ENCODE results near the gene ADGRV1.
A peak's percentile ranks its signal among the peaks of the same experiment; 100 is the strongest.

The ADGRV1 gene

DNA sequence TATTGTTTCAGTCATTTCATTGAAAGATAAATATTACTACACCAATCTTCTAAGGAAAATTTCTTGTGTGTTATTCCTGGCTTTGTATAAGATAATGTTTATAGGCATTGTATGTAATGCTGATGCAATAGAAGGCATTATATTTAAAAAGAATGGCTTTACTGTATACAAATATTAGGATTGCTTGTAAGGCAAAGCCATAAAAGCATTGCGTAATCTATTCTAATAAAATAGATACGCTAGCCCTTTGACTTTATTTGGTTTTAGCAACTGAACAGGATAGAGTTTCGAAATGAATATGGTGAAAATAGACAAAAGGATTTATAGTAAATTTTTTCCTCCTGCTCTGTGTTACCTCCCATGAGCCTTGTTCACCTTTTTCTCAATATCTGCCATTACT lies 23.7 kb upstream of the ADGRV1 start:
- peak; percentile 64 for TF ChIP-seq CEBPB (IDR thresholded peaks at IDR 0.05)
- no peak for TF ChIP-seq YY1 (IDR thresholded peaks at IDR 0.05; ENCODE audit: low read depth)

DNA sequence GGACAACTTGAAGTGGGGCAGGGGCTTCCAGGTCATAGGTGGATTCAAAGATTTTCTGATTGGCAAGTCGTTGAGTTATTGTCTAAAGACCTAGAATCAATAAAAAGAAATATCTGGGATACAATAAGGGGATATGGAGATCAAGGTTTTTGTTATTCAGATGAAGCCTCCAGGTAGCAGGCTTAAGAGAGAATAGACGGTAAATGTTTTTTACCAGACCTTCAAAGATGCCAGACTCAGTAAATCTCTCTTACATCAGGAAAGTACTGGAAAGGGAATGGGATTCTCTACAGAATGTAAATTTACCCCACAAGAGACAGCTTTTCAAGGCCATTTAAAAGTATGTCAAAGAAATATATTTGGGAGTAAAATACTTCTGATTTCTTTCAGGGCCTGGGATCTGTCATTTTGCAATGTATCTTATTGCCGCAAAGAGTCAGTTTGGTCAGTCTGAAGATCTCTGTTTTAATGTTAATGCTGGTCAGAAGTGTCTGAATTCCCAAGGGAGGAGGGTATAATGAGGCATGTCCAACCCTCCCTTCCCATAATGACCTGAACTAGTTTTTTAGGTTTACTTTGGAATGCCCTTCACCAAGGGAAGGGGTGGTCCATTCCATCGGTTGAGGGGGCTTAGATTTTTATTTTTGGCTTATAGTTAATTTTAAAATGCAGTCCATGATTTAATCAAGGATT lies 15.6 kb upstream of the ADGRV1 start:
- TF ChIP-seq CEBPB (IDR thresholded peaks at IDR 0.05) = no peak
- no peak for TF ChIP-seq TEAD4 (IDR thresholded peaks at IDR 0.05)
- TF ChIP-seq, protein P1, sequence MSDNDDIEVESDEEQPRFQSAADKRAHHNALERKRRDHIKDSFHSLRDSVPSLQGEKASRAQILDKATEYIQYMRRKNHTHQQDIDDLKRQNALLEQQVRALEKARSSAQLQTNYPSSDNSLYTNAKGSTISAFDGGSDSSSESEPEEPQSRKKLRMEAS (IDR thresholded peaks at IDR 0.05) = no peak
- TF ChIP-seq RAD21 (IDR thresholded peaks at IDR 0.05; ENCODE audit: low read depth) = no peak

DNA sequence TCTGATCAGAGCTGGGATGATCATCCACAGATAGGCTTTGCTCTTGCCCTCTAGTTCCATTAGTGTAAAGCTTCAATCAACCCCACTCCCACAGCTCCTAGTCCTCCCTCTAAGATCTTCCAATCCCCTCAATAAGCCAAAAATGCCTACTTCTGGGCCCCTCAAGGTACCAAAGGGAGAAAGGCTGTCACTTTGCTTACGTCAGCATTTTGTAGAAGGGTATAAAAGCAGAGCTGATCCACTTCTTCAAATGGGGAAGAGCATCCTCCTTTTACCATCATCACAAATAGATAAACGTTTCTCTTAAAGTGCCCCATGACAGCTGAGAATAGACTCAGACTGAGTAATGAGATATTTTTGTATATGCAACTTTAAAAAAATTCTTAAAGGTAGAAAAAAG lies 13.1 kb upstream of the ADGRV1 start:
- TF ChIP-seq TAF1 (IDR thresholded peaks at IDR 0.05; ENCODE audit: low read depth) = no peak
- no peak for TF ChIP-seq CREB1 (IDR thresholded peaks at IDR 0.05; ENCODE audit: low read depth)

DNA sequence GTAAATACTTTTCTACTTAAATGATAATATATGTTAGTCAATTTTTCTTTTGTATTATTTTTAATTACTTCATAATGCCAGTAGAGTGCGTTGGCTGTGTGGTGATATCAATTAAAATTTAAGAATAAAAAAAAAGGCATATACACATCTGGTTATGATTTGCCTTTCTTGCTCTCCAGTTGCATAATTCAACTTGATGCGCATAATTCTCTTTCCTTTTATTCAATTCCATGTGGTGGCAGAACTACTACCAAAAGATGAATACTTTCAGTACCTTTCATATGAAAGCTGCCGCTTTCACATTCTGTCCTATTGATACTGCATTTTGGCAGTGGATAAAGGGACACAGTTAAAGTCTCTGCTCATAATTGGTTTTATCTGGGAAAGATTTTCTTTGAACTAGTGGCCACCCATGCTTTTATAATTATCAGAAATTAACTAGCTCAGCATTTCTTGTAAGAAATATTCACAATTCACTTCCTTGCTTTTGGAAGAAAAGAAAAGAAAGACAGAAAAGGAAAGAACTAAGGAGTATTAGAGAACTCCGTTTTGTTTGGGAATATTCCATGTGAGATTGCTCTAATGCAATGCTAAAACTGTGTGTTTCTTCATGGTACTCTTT lies 12.3 kb upstream of the ADGRV1 start:
- TF ChIP-seq RAD21 (IDR thresholded peaks at IDR 0.05; ENCODE audit: low read depth) (no peak), TAF1 (IDR thresholded peaks at IDR 0.05; ENCODE audit: low read depth) (no peak), TCF12 (IDR thresholded peaks at IDR 0.05; ENCODE audit: low read depth) (no peak), NFIC (IDR thresholded peaks at IDR 0.05) (no peak), TEAD4 (IDR thresholded peaks at IDR 0.05) (no peak), CEBPB (IDR thresholded peaks at IDR 0.05) (no peak)
- TF ChIP-seq, protein P2, sequence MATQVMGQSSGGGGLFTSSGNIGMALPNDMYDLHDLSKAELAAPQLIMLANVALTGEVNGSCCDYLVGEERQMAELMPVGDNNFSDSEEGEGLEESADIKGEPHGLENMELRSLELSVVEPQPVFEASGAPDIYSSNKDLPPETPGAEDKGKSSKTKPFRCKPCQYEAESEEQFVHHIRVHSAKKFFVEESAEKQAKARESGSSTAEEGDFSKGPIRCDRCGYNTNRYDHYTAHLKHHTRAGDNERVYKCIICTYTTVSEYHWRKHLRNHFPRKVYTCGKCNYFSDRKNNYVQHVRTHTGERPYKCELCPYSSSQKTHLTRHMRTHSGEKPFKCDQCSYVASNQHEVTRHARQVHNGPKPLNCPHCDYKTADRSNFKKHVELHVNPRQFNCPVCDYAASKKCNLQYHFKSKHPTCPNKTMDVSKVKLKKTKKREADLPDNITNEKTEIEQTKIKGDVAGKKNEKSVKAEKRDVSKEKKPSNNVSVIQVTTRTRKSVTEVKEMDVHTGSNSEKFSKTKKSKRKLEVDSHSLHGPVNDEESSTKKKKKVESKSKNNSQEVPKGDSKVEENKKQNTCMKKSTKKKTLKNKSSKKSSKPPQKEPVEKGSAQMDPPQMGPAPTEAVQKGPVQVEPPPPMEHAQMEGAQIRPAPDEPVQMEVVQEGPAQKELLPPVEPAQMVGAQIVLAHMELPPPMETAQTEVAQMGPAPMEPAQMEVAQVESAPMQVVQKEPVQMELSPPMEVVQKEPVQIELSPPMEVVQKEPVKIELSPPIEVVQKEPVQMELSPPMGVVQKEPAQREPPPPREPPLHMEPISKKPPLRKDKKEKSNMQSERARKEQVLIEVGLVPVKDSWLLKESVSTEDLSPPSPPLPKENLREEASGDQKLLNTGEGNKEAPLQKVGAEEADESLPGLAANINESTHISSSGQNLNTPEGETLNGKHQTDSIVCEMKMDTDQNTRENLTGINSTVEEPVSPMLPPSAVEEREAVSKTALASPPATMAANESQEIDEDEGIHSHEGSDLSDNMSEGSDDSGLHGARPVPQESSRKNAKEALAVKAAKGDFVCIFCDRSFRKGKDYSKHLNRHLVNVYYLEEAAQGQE (IDR thresholded peaks at IDR 0.05; ENCODE audit: low read depth) = no peak
- TF ChIP-seq, protein P3, sequence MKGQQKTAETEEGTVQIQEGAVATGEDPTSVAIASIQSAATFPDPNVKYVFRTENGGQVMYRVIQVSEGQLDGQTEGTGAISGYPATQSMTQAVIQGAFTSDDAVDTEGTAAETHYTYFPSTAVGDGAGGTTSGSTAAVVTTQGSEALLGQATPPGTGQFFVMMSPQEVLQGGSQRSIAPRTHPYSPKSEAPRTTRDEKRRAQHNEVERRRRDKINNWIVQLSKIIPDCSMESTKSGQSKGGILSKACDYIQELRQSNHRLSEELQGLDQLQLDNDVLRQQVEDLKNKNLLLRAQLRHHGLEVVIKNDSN (IDR thresholded peaks at IDR 0.05) = no peak
- TF ChIP-seq, protein P1 (IDR thresholded peaks at IDR 0.05) = no peak

DNA sequence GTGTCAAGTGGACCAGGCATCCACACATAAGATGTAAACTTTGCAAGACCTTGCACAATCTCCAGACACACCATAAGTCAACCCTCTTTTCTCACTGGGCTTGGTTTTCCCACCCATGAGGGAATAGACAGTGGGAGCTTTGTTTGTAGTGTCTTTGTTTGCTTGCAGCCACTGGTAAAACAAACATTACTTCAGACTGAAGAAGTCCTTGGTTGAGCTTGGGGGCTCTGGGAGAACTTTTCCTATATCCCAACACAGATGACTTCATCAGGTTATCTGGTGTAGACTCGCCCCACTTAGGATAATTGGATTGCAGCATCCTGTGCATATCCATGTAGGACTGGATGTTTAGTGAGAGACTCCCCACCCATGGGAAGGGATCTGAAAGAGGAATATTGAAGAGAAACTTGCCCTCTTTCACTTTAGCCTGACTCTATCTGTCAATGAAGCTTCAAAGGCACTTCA lies 11.5 kb upstream of the ADGRV1 start:
- TF ChIP-seq YY1 (IDR thresholded peaks at IDR 0.05; ENCODE audit: low read depth) (no peak), TCF12 (IDR thresholded peaks at IDR 0.05; ENCODE audit: low read depth) (no peak), CREB1 (IDR thresholded peaks at IDR 0.05; ENCODE audit: low read depth) (no peak), RAD21 (IDR thresholded peaks at IDR 0.05; ENCODE audit: low read depth) (no peak)

DNA sequence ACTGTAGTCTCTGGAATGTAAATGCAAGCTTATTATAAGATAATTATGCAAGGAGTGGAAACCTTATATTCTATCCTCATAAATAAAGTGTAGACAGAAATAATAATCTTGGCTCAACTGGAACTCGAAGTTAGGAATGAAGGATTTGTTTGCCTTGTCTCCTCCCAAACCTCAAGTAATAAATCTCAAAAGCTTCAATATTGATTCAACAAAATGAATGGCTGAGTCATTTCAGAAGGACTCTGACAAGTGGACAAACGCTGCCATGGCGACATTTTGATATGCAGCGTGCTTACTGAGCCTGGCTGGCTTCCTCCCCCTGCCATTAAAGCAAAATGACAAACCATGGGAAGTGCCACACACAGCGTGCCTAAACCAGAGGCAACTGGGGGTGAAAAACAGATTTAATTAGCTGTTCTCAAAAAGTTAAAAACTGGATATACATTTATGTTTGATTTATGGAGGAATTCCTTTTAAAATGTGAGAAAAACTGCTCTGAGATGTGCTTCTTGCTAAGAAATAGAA lies 10.5 kb upstream of the ADGRV1 start:
- TF ChIP-seq EGR1 (IDR thresholded peaks at IDR 0.05) (no peak), CEBPB (IDR thresholded peaks at IDR 0.05) (no peak), YY1 (IDR thresholded peaks at IDR 0.05; ENCODE audit: low read depth) (no peak), CREB1 (IDR thresholded peaks at IDR 0.05; ENCODE audit: low read depth) (no peak), TAF1 (IDR thresholded peaks at IDR 0.05; ENCODE audit: low read depth) (no peak), FOXM1 (IDR thresholded peaks at IDR 0.05; ENCODE audit: borderline replicate concordance, low read depth) (no peak)
- TF ChIP-seq, protein P1 (IDR thresholded peaks at IDR 0.05) = no peak

DNA sequence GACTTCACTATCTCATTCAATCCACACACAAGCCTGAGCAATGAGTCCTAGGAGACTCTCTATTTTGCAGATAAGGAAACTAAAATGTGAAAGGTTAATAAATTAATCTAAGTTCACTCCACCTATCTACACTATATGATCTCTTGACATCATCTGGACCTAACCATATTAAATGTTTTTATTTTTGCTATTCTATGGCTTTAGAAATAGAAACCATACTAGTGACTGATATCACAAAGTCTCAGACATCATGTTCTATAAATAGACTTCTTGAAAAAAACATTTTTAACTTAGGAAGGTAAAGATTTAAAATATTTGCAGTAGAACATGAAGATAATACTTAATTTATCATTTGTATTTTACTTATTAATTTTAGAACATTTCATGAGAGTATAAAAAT lies 9.4 kb upstream of the ADGRV1 start:
- no peak for TF ChIP-seq EP300 (IDR thresholded peaks at IDR 0.05; ENCODE audit: borderline replicate concordance)
- TF ChIP-seq TCF12 (IDR thresholded peaks at IDR 0.05; ENCODE audit: low read depth) = no peak
- no peak for TF ChIP-seq CEBPB (IDR thresholded peaks at IDR 0.05)
- TF ChIP-seq, protein P3 (IDR thresholded peaks at IDR 0.05) = no peak
- no peak for TF ChIP-seq EGR1 (IDR thresholded peaks at IDR 0.05)
- TF ChIP-seq FOXM1 (IDR thresholded peaks at IDR 0.05; ENCODE audit: borderline replicate concordance, low read depth) = no peak
- no peak for TF ChIP-seq ZBTB7A (IDR thresholded peaks at IDR 0.05; ENCODE audit: low read depth)
- no peak for TF ChIP-seq TEAD4 (IDR thresholded peaks at IDR 0.05)
- no peak for TF ChIP-seq TAF1 (IDR thresholded peaks at IDR 0.05; ENCODE audit: low read depth)

DNA sequence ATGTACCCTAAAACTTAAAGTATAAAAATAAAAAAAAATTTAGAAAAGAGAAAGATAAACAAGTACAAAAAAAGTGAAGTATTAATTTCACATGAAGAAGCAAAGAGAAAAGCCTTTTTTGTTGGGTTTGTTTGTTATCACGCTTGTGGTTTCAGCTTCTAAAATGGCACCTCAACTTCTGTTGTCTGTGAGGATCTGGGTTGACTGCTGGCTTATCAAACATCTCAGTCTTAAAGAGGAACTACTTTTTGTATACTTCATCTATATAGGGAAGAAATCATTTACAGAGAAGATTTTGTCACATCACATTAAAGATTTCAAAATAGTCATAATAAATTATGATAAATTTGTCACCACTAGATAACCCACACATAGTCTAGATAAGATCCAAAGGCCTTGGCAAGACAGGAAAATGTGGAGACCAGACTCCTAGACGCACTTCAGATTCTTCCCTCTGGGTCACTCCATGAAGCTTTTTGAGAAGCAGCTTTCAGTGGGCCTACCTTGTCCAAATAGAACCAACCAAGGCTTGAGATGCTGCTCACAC lies 8.8 kb upstream of the ADGRV1 start:
- TF ChIP-seq FOXM1 (IDR thresholded peaks at IDR 0.05; ENCODE audit: borderline replicate concordance, low read depth) (no peak), TAF1 (IDR thresholded peaks at IDR 0.05; ENCODE audit: low read depth) (no peak), EP300 (IDR thresholded peaks at IDR 0.05; ENCODE audit: borderline replicate concordance) (no peak), CREB1 (IDR thresholded peaks at IDR 0.05; ENCODE audit: low read depth) (no peak), NFIC (IDR thresholded peaks at IDR 0.05) (no peak), TCF12 (IDR thresholded peaks at IDR 0.05; ENCODE audit: low read depth) (no peak), YY1 (IDR thresholded peaks at IDR 0.05; ENCODE audit: low read depth) (no peak), EGR1 (IDR thresholded peaks at IDR 0.05) (no peak), ZBTB7A (IDR thresholded peaks at IDR 0.05; ENCODE audit: low read depth) (no peak), TEAD4 (IDR thresholded peaks at IDR 0.05) (no peak), CEBPB (IDR thresholded peaks at IDR 0.05) (no peak), RAD21 (IDR thresholded peaks at IDR 0.05; ENCODE audit: low read depth) (no peak)
- TF ChIP-seq, protein P2 (IDR thresholded peaks at IDR 0.05; ENCODE audit: low read depth) = no peak
- TF ChIP-seq, protein P3 (IDR thresholded peaks at IDR 0.05) = no peak
- TF ChIP-seq, protein P1 (IDR thresholded peaks at IDR 0.05) = no peak
